HCT116 (cell line): Measurements from ENCODE around the gene PRKD2. TPM values are rescaled to one million over a fixed set of nuclear protein-coding genes. Genes with fewer than 3 reads are reported as not detected.

ENCODE experiments used
- ATAC-seq: fragments of 200-7000 bp; cut with Tn5 transposase; 2 replicates; pipeline ENCODE4 v1.9.1; 2020; ENCODE audit warnings: mild to moderate bottlenecking, moderate library complexity
- BruUV-seq: library from RNA; stranded (reverse); fragments of 400-500 nt; replicated peaks from 2 replicates; lab custom pipeline; 2021; lab: Mats Ljungman, UMichigan
- CTCF ChIA-PET: fragments of 300-600 bp; sonication (Branson Sonifier 250); formaldehyde crosslinking; loops from one replicate; lab custom pipeline; 2021; ENCODE audit warnings: antibody characterized with exemption; lab: Charles Lee
- POLR2A ChIA-PET: fragments of 300-600, 350-600 bp; sonication (Branson Sonifier 250); formaldehyde crosslinking; loops from one replicate; lab custom pipeline; 2021; ENCODE audit warnings: antibody characterized with exemption; lab: Charles Lee
- RAD21 ChIA-PET, 2 experiments: fragments of 300-600 bp; sonication (Branson Sonifier 250); formaldehyde crosslinking; loops; one replicate each; lab custom pipeline; 2023; ENCODE audit warnings: low total read pairs in 2 of 2; ENCODE audit not compliant: uncharacterized antibody in 2 of 2, unreplicated experiment in 2 of 2, low non-redundant PET in 1 of 2; lab: Charles Lee
- DNase-seq: peaks from one replicate; pipeline ENCODE4 v3.0.0-alpha.2; 2010; ENCODE audit warnings: low read depth, low spot score
- H2AFZ ChIP-seq: fragments of 200-600 bp; shearing (Covaris generic), sonication (generic); 2 replicates; pipeline ENCODE4 v1.6.1; 2017; ENCODE audit warnings: low read depth, mixed run types, mixed read lengths, antibody characterized with exemption, low read length; ENCODE audit not compliant: poor library complexity, severe bottlenecking
- H3K27ac ChIP-seq: 2 replicates; pipeline ENCODE4 v1.5.1; 2012; ENCODE audit warnings: low read depth, low read length
- H3K27me3 ChIP-seq: fragments of 200-600 bp; sonication (generic); 2 replicates; pipeline ENCODE4 v1.6.1; 2016; ENCODE audit warnings: mixed run types, low read length, mixed read lengths; ENCODE audit not compliant: insufficient read depth
- H3K36me3 ChIP-seq, 2 experiments: fragments of 200-500 bp in 1 of 2; fragments of 200-600 bp in 1 of 2; sonication (Bioruptor generic) in 1 of 2; sonication (generic) in 1 of 2; 2 replicates each; pipeline versions ENCODE4 v1.5.1 to v1.6.1; 2014 to 2016; ENCODE audit warnings: low read length in 2 of 2, inconsistent platforms in 1 of 2, mixed read lengths in 1 of 2, mixed run types in 1 of 2; ENCODE audit not compliant: insufficient read depth in 2 of 2, control insufficient read depth in 1 of 2
- H3K4me1 ChIP-seq, 2 experiments: fragments of 200-600 bp in 1 of 2; sonication (generic) in 1 of 2; 2 replicates each; pipeline versions ENCODE4 v1.5.1 to v1.6.1; 2012 to 2017; ENCODE audit warnings: low read length in 2 of 2, inconsistent platforms in 1 of 2, mild to moderate bottlenecking in 1 of 2, mixed read lengths in 1 of 2, mixed run types in 1 of 2, moderate library complexity in 1 of 2; ENCODE audit not compliant: insufficient read depth in 2 of 2, control insufficient read depth in 1 of 2
- H3K4me2 ChIP-seq: fragments of 200-600 bp; sonication (generic); 2 replicates; pipeline ENCODE4 v1.6.1; 2017; ENCODE audit warnings: mixed run types, low read length, mixed read lengths
- H3K4me3 ChIP-seq, 2 experiments: fragments of 200-600 bp in 1 of 2; sonication (generic) in 1 of 2; replicated peaks in 1 of 2; 2 replicates each; pipeline ENCODE4 v1.5.1; 2011 to 2016; ENCODE audit warnings: low read length in 2 of 2, control low read depth in 1 of 2, low read depth in 1 of 2, mild to moderate bottlenecking in 1 of 2, mixed read lengths in 1 of 2, mixed run types in 1 of 2
- H3K79me2 ChIP-seq: fragments of 200-600 bp; sonication (generic); 2 replicates; pipeline ENCODE4 v1.6.1; 2017; ENCODE audit warnings: mild to moderate bottlenecking, mixed run types, low read length, moderate library complexity, mixed read lengths; ENCODE audit not compliant: insufficient read depth
- H3K9ac ChIP-seq: fragments of 200-600 bp; sonication (generic); 2 replicates; pipeline ENCODE4 v1.6.1; 2016; ENCODE audit warnings: low read length, mixed read lengths
- H3K9me2 ChIP-seq: fragments of 200-600 bp; sonication (generic), shearing (Covaris generic); 2 replicates; pipeline ENCODE4 v1.6.1; 2017; ENCODE audit warnings: mixed run types, mild to moderate bottlenecking, moderate library complexity; ENCODE audit not compliant: insufficient read depth
- H3K9me3 ChIP-seq, 2 experiments: fragments of 200-500 bp in 1 of 2; fragments of 200-600 bp in 1 of 2; sonication (Bioruptor generic) in 1 of 2; sonication (generic) in 1 of 2; 2 replicates each; pipeline ENCODE4 v1.6.1; 2014 to 2017; ENCODE audit warnings: low read length in 2 of 2, mixed read lengths in 2 of 2, inconsistent platforms in 1 of 2, low read depth in 1 of 2, mild to moderate bottlenecking in 1 of 2, mixed run types in 1 of 2, moderate library complexity in 1 of 2; ENCODE audit not compliant: control insufficient read depth in 1 of 2, insufficient read depth in 1 of 2
- H4K20me1 ChIP-seq: fragments of 200-600 bp; sonication (generic), shearing (Covaris generic); 2 replicates; pipeline ENCODE4 v1.6.1; 2017; ENCODE audit warnings: mixed run types, mild to moderate bottlenecking, moderate library complexity; ENCODE audit not compliant: insufficient read depth
- ATF3 ChIP-seq: IDR thresholded peaks from 2 replicates; pipeline ENCODE4 v1.6.1; 2012
- CBX3 ChIP-seq: IDR thresholded peaks from 2 replicates; pipeline ENCODE4 v1.6.1; 2012; ENCODE audit warnings: low read depth
- CEBPB ChIP-seq: IDR thresholded peaks from 2 replicates; pipeline ENCODE4 v1.6.1; 2012; ENCODE audit warnings: low read depth
- CTCF ChIP-seq, 3 experiments: fragments of 200-600 bp in 1 of 3; sonication (generic) in 1 of 3; IDR thresholded peaks in 2 of 3; conservative IDR thresholded peaks in 1 of 3; 2 replicates each; pipeline ENCODE4 v1.5.1; 2012 to 2017; ENCODE audit warnings: low read depth in 2 of 3, low read length in 2 of 3, antibody characterized with exemption in 1 of 3, borderline replicate concordance in 1 of 3, control low read depth in 1 of 3, mild to moderate bottlenecking in 1 of 3, mixed read lengths in 1 of 3, mixed run types in 1 of 3, moderate library complexity in 1 of 3; ENCODE audit not compliant: insufficient read depth in 1 of 3
- EGR1 ChIP-seq: IDR thresholded peaks from 2 replicates; pipeline ENCODE4 v1.6.1; 2012; ENCODE audit warnings: low read depth
- ELF1 ChIP-seq: IDR thresholded peaks from 2 replicates; pipeline ENCODE4 v1.6.1; 2012; ENCODE audit warnings: low read depth, borderline replicate concordance
- EZH2 ChIP-seq: fragments of 200-600 bp; sonication (generic); IDR thresholded peaks from 2 replicates; pipeline ENCODE4 v1.6.1; 2017; ENCODE audit warnings: antibody characterized with exemption, mixed run types
- MAX ChIP-seq: IDR thresholded peaks from 2 replicates; pipeline ENCODE4 v1.6.1; 2012
- POLR2AphosphoS5 ChIP-seq: IDR thresholded peaks from 2 replicates; pipeline ENCODE4 v1.6.1; 2011; ENCODE audit warnings: mild to moderate bottlenecking, low read depth, low read length, moderate library complexity
- REST ChIP-seq: IDR thresholded peaks from 2 replicates; pipeline ENCODE4 v1.6.1; 2012; ENCODE audit warnings: low read depth
- SP1 ChIP-seq: IDR thresholded peaks from 2 replicates; pipeline ENCODE4 v1.6.1; 2012; ENCODE audit warnings: low read depth
- SRF ChIP-seq: IDR thresholded peaks from 2 replicates; pipeline ENCODE4 v1.6.1; 2012; ENCODE audit warnings: low read depth
- TCF7L2 ChIP-seq: IDR thresholded peaks from 2 replicates; pipeline ENCODE4 v1.7.0; 2011; ENCODE audit warnings: borderline replicate concordance, inconsistent platforms; ENCODE audit not compliant: insufficient read depth, insufficient read length; ENCODE audit errors: extremely low read depth
- YY1 ChIP-seq: IDR thresholded peaks from 2 replicates; pipeline ENCODE4 v1.6.1; 2011; ENCODE audit warnings: low read length, low read depth, moderate library complexity, mild to moderate bottlenecking; ENCODE audit not compliant: insufficient replicate concordance; ENCODE audit errors: extremely low read depth
- ZBTB33 ChIP-seq: IDR thresholded peaks from 2 replicates; pipeline ENCODE4 v1.6.1; 2011; ENCODE audit warnings: mild to moderate bottlenecking, low read length, moderate library complexity; ENCODE audit not compliant: insufficient replicate concordance; ENCODE audit errors: extremely low read depth
- ZNF274 ChIP-seq: fragments of 200-500 bp; sonication (Bioruptor generic); IDR thresholded peaks from 2 replicates; pipeline ENCODE4 v1.6.1; 2014; ENCODE audit warnings: mild to moderate bottlenecking, low read depth, low read length, inconsistent platforms
- intact Hi-C: fragments of 100-400 bp; cut with micrococcal nuclease; formaldehyde crosslinking; loops from 2 replicates; pipeline ENCODE4 v1.10.0; 2022
- total RNA-seq: library from RNA; stranded (reverse); gene quantifications from one replicate; pipeline ENCODE4 v1.2.1, GENCODE V29; 2021; ENCODE audit not compliant: unreplicated experiment

PRKD2 gene
- total RNA-seq, 1 experiment from 2014 or later: 73.5 TPM

- no peaks in the 10 kb centered on the region for H4K20me1 ChIP-seq
- no TSS peak for BruUV-seq
- ATAC-seq (peak; percentile 1; the same call in 1 of the 2 replicates), DNase-seq (no peak)
- CTCF ChIA-PET: interaction anchor here (0.5 to 1.9 kb wide), 5 partner anchors 10 to 112 kb away, joined by 3 to 5 read pairs (median 3); no protein-coding TSS in a partner anchor
- H3K27me3 ChIP-seq: no peaks in the 10 kb centered on the region
- H3K27ac ChIP-seq: peak overlapping the region; percentile 68
- H2AFZ ChIP-seq: no peak overlapping the region
- POLR2A ChIA-PET: interaction anchor here (1.0 kb wide), 1 partner anchor 27 kb away, joined by 4 read pairs; no protein-coding TSS in a partner anchor
- peak overlapping the region; percentile 92 for H3K4me2 ChIP-seq
- intact Hi-C loops: no loop called here
- TF ChIP-seq ATF3 (no peak), SRF (no peak), ZBTB33 (no peak), MAX (no peak), REST (no peak), YY1 (no peak), CTCF (IDR thresholded peaks at IDR 0.05 in 2 of 3, conservative IDR thresholded peaks at IDR 0.05 in 1 of 3; ENCODE audit: borderline replicate concordance in 1 of 3, insufficient read depth in 1 of 3, low read depth in 2 of 3, low read length in 2 of 3) (no peak), ELF1 (no peak), ZNF274 (no peak), SP1 (no peak), TCF7L2 (no peak), EGR1 (no peak), CEBPB (no peak), EZH2 (no peak), CBX3 (no peak), POLR2AphosphoS5 (no peak)
- peaks cover 24% of the 10 kb centered on the region for H3K79me2 ChIP-seq
- H3K4me3 ChIP-seq: peak overlapping the region; percentile 82 to 90
- RAD21 ChIA-PET: no interaction called here
- no peaks in the 10 kb centered on the region for H3K9me3 ChIP-seq
- no peaks in the 10 kb centered on the region for H3K9me2 ChIP-seq
- peaks cover 8 to 28% of the 10 kb centered on the region in 2 experiments; a peak in 3 of 4 replicates for H3K36me3 ChIP-seq
- H3K4me1 ChIP-seq: peaks cover 10 to 36% of the 10 kb centered on the region in 2 experiments; a peak in 3 of 4 replicates
- peak overlapping the region; percentile 84 for H3K9ac ChIP-seq
Observed at GRCh38 chr19:46717716-46718143, 816 bp upstream of the PRKD2 start.
